Testis (tissue), 3 donors: ENCODE results near the gene B3GALT4. TPM values are rescaled to one million over a fixed set of nuclear protein-coding genes. Genes with fewer than 3 reads are reported as not detected.
A peak's percentile ranks its signal among the peaks of the same experiment; 100 is the strongest.

Source experiments
- DNase-seq: peaks from one replicate; pipeline ENCODE4 v3.0.0-alpha.2; 2019
- H3K27ac ChIP-seq, 2 donors: fragments of 200-600 bp; sonication (generic); one replicate each; pipeline ENCODE4 v1.5.1; 2019
- H3K27me3 ChIP-seq: fragments of 200-600 bp; sonication (generic); one replicate; pipeline ENCODE4 v1.5.1; 2019
- H3K36me3 ChIP-seq: fragments of 200-600 bp; sonication (generic); one replicate; pipeline ENCODE4 v1.5.1; 2017; ENCODE audit warnings: low read depth; ENCODE audit errors: missing control alignments
- H3K4me1 ChIP-seq: fragments of 200-600 bp; sonication (generic); one replicate; pipeline ENCODE4 v1.5.1; 2019
- H3K4me3 ChIP-seq, 2 donors: fragments of 200-600 bp; sonication (generic); one replicate each; pipeline ENCODE4 v1.5.1; 2017 to 2019
- H3K9me3 ChIP-seq: fragments of 200-600 bp; sonication (generic); one replicate; pipeline ENCODE4 v1.5.1; 2017
- POLR2A ChIP-seq: fragments of 450-650 bp; IDR thresholded peaks from one replicate; pipeline ENCODE4 v1.6.1; 2017; ENCODE audit warnings: antibody characterized with exemption, mild to moderate bottlenecking, moderate library complexity
- WGBS, 2 donors: methylation state at CpG; one replicate each; pipeline ENCODE4 v1.1.5; 2018; 5-methylcytosine and 5-hydroxymethylcytosine counted together
- intact Hi-C: fragments of 100-400 bp; cut with DNase I; formaldehyde crosslinking; loops from one replicate; pipeline ENCODE4 v1.15.1; 2023; ENCODE audit warnings: low total_unique reads
- polyA plus RNA-seq: library from polyadenylated mRNA; stranded (reverse); fragments of 350-450 nt; fragmentation: Illumina TruSeq; extraction: RNeasy Lipid Tissue Mini Kit (QIAGEN cat#74804); gene quantifications from one replicate; pipeline ENCODE4 v1.2.3, GENCODE V29; 2014; ENCODE audit warnings: low read depth, low replicate concordance; ENCODE audit not compliant: insufficient read depth
- total RNA-seq, 2 donors: library from RNA; depleted of rRNA; stranded (reverse); fragments of >200 nt; gene quantifications; one replicate each; pipeline ENCODE4 v1.2.3, GENCODE V29; 2016
- TF ChIP-seq, protein P1 (sequence below), 3 experiments: fragments of 450-650 bp in 2 of 3; fragments of 200-600 bp in 1 of 3; sonication (generic) in 1 of 3; IDR thresholded peaks; one replicate each; pipeline ENCODE4 v1.5.1; 2016 to 2019; ENCODE audit warnings: antibody characterized with exemption in 3 of 3, mild to moderate bottlenecking in 2 of 3, moderate library complexity in 1 of 3

Gene B3GALT4
- total and polyA plus RNA-seq, 3 donors from 2014 or later: 18.0 to 55.4 (median 18.3) TPM

DNA sequence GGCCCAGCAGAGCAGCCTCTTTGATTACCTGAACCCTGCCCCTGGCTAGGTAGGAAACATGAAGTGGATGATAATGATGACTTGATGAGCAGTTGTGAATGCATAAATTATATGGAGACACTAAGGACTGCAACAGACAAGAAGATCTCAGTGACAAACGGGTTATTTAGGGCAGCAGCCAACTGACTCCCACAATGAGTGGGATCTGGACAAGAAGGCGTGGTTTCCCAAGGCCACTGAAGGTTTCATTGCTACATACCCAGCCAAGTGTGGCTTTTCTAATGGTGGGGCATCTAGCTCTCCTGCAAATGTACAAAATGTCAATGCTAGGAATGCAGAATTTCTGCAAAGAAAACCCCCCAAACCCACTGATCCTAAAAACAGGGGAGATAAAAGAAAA is 39.2 kb upstream of the B3GALT4 start:
- no peaks in the 10 kb centered on the region for H3K36me3 ChIP-seq
- H3K4me1 ChIP-seq: no peaks in the 10 kb centered on the region
- intact Hi-C loops: loop anchor here (5.0 kb wide), 1 partner anchor 90 kb away; no protein-coding TSS in a partner anchor
- H3K27ac ChIP-seq: peak overlapping the region in 1 of 2 donors; percentile 7
- no peaks in the 10 kb centered on the region for H3K9me3 ChIP-seq
- TF ChIP-seq POLR2A: no peak
- TF ChIP-seq, protein P1, sequence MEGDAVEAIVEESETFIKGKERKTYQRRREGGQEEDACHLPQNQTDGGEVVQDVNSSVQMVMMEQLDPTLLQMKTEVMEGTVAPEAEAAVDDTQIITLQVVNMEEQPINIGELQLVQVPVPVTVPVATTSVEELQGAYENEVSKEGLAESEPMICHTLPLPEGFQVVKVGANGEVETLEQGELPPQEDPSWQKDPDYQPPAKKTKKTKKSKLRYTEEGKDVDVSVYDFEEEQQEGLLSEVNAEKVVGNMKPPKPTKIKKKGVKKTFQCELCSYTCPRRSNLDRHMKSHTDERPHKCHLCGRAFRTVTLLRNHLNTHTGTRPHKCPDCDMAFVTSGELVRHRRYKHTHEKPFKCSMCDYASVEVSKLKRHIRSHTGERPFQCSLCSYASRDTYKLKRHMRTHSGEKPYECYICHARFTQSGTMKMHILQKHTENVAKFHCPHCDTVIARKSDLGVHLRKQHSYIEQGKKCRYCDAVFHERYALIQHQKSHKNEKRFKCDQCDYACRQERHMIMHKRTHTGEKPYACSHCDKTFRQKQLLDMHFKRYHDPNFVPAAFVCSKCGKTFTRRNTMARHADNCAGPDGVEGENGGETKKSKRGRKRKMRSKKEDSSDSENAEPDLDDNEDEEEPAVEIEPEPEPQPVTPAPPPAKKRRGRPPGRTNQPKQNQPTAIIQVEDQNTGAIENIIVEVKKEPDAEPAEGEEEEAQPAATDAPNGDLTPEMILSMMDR (IDR thresholded peaks at IDR 0.05): no peak
- no peaks in the 10 kb centered on the region for H3K27me3 ChIP-seq
- DNase-seq: peak; percentile 83
- no peak overlapping the region for H3K4me3 ChIP-seq
- WGBS, 2 donors: 28 to 42% methylated on average over 2 of the region's 2 CpGs

DNA sequence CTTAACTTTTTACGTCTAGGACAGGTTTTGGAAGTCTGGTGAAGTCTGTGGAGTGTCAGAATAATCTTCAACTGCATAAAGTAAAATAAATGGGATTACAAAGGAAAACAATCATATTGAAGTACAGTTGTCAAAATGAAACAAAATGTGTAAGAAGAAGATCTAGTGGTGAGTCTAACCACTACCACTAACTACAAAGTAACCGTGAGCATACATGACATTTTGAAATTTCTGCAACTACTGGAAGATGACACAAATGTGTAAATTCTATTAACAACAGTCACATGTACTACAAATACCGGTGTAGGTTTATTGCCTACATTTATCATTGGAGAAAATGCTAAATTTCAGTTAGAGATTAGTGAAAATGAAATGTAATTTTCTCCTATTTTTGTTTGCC is 35.0 kb upstream of the B3GALT4 start:
- 63 to 70% methylated on average over 3 of the region's 3 CpGs for whole genome bisulfite sequencing, 2 donors
- intact Hi-C loops: no loop called here

DNA sequence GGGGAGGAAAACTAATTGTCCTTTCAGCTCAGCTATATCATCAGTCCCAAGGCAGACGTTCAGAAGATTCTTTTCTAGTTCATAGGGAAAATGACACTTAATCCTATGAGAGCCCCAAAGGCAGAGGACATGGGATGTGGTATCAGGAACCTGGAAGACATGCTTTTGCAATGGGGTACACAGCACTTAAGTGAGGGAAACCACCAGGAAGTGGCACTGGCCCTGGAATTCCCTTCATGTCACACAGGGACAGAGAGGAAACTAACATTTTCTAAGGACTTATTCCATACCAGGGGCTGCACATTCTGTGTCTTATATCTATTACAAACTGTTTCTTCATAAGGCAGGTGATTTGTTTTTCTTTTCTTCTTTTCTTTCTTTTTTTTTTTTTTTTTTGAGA is 33.4 kb upstream of the B3GALT4 start:
- Histone ChIP-seq H3K4me1 (peaks cover 6% of the 10 kb centered on the region), H3K4me3 (no peak overlapping the region), H3K9me3 (no peaks in the 10 kb centered on the region), H3K27me3 (no peaks in the 10 kb centered on the region), H3K27ac (no peak overlapping the region), H3K36me3 (no peaks in the 10 kb centered on the region)
- DNase-seq: no peak
- WGBS, 2 donors: 31 to 53% methylated on average over 1 of the region's 1 CpG
- TF ChIP-seq, protein P1 (IDR thresholded peaks at IDR 0.05): no peak
- TF ChIP-seq POLR2A: no peak
- intact Hi-C loops: no loop called here

More for the DNA sequence above, 35.0 kb upstream of the B3GALT4 start:
- H3K9me3 ChIP-seq: no peaks in the 10 kb centered on the region
- no peaks in the 10 kb centered on the region for H3K4me1 ChIP-seq
- no peak overlapping the region for H3K27ac ChIP-seq
- no peaks in the 10 kb centered on the region for H3K36me3 ChIP-seq
- DNase-seq: no peak
- no peaks in the 10 kb centered on the region for H3K27me3 ChIP-seq
- H3K4me3 ChIP-seq: no peak overlapping the region
- TF ChIP-seq, protein P1 (IDR thresholded peaks at IDR 0.05): no peak
- no peak for TF ChIP-seq POLR2A

DNA sequence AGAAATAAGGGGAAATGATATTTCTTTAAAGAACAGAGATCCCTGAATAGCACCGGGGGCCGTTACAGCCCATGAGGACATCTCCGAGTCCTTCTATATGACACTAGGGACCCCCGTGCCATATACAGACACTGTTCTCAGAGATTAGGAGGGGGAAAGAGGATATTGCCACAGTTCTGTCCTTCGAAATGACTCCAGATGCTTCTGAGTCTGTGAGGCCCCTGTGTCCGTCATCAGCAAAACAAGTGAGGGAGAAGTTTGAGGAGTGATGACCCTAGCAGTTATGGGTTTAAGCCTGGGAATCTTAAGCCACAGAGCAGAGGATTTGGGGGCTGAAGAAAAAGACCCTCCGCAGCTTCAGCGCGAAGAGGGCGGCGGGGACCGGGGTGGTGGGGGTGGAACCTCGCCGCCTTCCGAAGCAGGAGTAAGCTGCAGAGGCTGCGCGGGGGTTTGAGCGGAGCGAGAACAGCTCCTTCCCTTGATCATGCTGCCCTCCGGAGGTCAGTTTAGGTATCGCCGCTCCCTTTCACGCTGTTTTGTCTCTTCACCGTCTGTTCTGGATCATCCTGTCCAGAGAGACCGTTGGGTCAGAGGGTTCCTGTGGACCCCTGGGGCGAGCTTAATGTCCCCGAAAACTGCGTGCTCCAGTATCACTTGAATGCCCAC is 28.8 kb upstream of the B3GALT4 start:
- H3K9me3 ChIP-seq: no peaks in the 10 kb centered on the region
- intact Hi-C loops: loop anchor here (2.0 kb wide), 1 partner anchor 85 kb away; no protein-coding TSS in a partner anchor
- no peak for TF ChIP-seq POLR2A
- TF ChIP-seq, protein P1 (IDR thresholded peaks at IDR 0.05): peak; percentile 85 to 96 (median 93)
- H3K4me3 ChIP-seq: peak overlapping the region; percentile 68 to 72
- no peaks in the 10 kb centered on the region for H3K36me3 ChIP-seq
- 1% methylated on average over 24 to 28 of the region's 28 CpGs for WGBS, 2 donors
- DNase-seq: peak; percentile 95
- no peaks in the 10 kb centered on the region for H3K27me3 ChIP-seq
- H3K4me1 ChIP-seq: peaks cover 21% of the 10 kb centered on the region
- H3K27ac ChIP-seq: peak overlapping the region; percentile 94 to 98

DNA sequence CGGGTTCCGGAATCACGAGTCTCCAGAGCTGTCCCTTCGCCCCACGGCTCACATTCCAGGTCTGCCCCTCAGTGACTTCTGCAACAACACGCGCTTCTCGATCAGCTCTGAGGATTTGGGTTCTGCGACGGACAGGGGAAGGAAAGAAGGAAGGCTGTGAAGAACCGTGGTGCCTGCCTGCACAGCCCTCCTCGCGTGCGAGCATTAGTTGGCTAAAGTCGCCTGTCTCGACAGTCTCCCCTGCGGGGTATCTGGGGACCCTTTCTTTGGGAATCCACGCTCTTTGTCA is 28.3 kb upstream of the B3GALT4 start:
- Histone ChIP-seq H3K4me3 (peak overlapping the region; percentile 68 to 72), H3K27me3 (no peaks in the 10 kb centered on the region), H3K9me3 (no peaks in the 10 kb centered on the region), H3K4me1 (peaks cover 21% of the 10 kb centered on the region), H3K27ac (peak overlapping the region; percentile 94 to 98), H3K36me3 (no peaks in the 10 kb centered on the region)
- intact Hi-C loops: no loop called here
- TF ChIP-seq POLR2A: no peak
- TF ChIP-seq, protein P1 (IDR thresholded peaks at IDR 0.05): no peak
- 0% methylated on average over 18 of the region's 18 CpGs for WGBS, 2 donors
- DNase-seq: no peak
